HCT116 (cell line): ENCODE measurements around the gene SLC6A13. TPM values are rescaled to one million over a fixed set of nuclear protein-coding genes. Genes with fewer than 3 reads are reported as not detected.

Source experiments
- ATAC-seq: fragments of 200-7000 bp; cut with Tn5 transposase; 2 replicates; pipeline ENCODE4 v1.9.1; 2020; ENCODE audit warnings: mild to moderate bottlenecking, moderate library complexity
- BruUV-seq: library from RNA; stranded (reverse); fragments of 400-500 nt; replicated peaks from 2 replicates; lab custom pipeline; 2021; lab: Mats Ljungman, UMichigan
- CTCF ChIA-PET: fragments of 300-600 bp; sonication (Branson Sonifier 250); formaldehyde crosslinking; loops from one replicate; lab custom pipeline; 2021; ENCODE audit warnings: antibody characterized with exemption; lab: Charles Lee
- POLR2A ChIA-PET: fragments of 300-600, 350-600 bp; sonication (Branson Sonifier 250); formaldehyde crosslinking; loops from one replicate; lab custom pipeline; 2021; ENCODE audit warnings: antibody characterized with exemption; lab: Charles Lee
- RAD21 ChIA-PET, 2 experiments: fragments of 300-600 bp; sonication (Branson Sonifier 250); formaldehyde crosslinking; loops; one replicate each; lab custom pipeline; 2023; ENCODE audit warnings: low total read pairs in 2 of 2; ENCODE audit not compliant: uncharacterized antibody in 2 of 2, unreplicated experiment in 2 of 2, low non-redundant PET in 1 of 2; lab: Charles Lee
- DNase-seq: peaks from one replicate; pipeline ENCODE4 v3.0.0-alpha.2; 2010; ENCODE audit warnings: low read depth, low spot score
- H2AFZ ChIP-seq: fragments of 200-600 bp; shearing (Covaris generic), sonication (generic); 2 replicates; pipeline ENCODE4 v1.6.1; 2017; ENCODE audit warnings: low read depth, mixed run types, mixed read lengths, antibody characterized with exemption, low read length; ENCODE audit not compliant: poor library complexity, severe bottlenecking
- H3K27ac ChIP-seq: 2 replicates; pipeline ENCODE4 v1.5.1; 2012; ENCODE audit warnings: low read depth, low read length
- H3K27me3 ChIP-seq: fragments of 200-600 bp; sonication (generic); 2 replicates; pipeline ENCODE4 v1.6.1; 2016; ENCODE audit warnings: mixed run types, low read length, mixed read lengths; ENCODE audit not compliant: insufficient read depth
- H3K36me3 ChIP-seq, 2 experiments: fragments of 200-500 bp in 1 of 2; fragments of 200-600 bp in 1 of 2; sonication (Bioruptor generic) in 1 of 2; sonication (generic) in 1 of 2; 2 replicates each; pipeline versions ENCODE4 v1.5.1 to v1.6.1; 2014 to 2016; ENCODE audit warnings: low read length in 2 of 2, inconsistent platforms in 1 of 2, mixed read lengths in 1 of 2, mixed run types in 1 of 2; ENCODE audit not compliant: insufficient read depth in 2 of 2, control insufficient read depth in 1 of 2
- H3K4me1 ChIP-seq, 2 experiments: fragments of 200-600 bp in 1 of 2; sonication (generic) in 1 of 2; 2 replicates each; pipeline versions ENCODE4 v1.5.1 to v1.6.1; 2012 to 2017; ENCODE audit warnings: low read length in 2 of 2, inconsistent platforms in 1 of 2, mild to moderate bottlenecking in 1 of 2, mixed read lengths in 1 of 2, mixed run types in 1 of 2, moderate library complexity in 1 of 2; ENCODE audit not compliant: insufficient read depth in 2 of 2, control insufficient read depth in 1 of 2
- H3K4me2 ChIP-seq: fragments of 200-600 bp; sonication (generic); 2 replicates; pipeline ENCODE4 v1.6.1; 2017; ENCODE audit warnings: mixed run types, low read length, mixed read lengths
- H3K4me3 ChIP-seq, 2 experiments: fragments of 200-600 bp in 1 of 2; sonication (generic) in 1 of 2; replicated peaks in 1 of 2; 2 replicates each; pipeline ENCODE4 v1.5.1; 2011 to 2016; ENCODE audit warnings: low read length in 2 of 2, control low read depth in 1 of 2, low read depth in 1 of 2, mild to moderate bottlenecking in 1 of 2, mixed read lengths in 1 of 2, mixed run types in 1 of 2
- H3K79me2 ChIP-seq: fragments of 200-600 bp; sonication (generic); 2 replicates; pipeline ENCODE4 v1.6.1; 2017; ENCODE audit warnings: mild to moderate bottlenecking, mixed run types, low read length, moderate library complexity, mixed read lengths; ENCODE audit not compliant: insufficient read depth
- H3K9ac ChIP-seq: fragments of 200-600 bp; sonication (generic); 2 replicates; pipeline ENCODE4 v1.6.1; 2016; ENCODE audit warnings: low read length, mixed read lengths
- H3K9me2 ChIP-seq: fragments of 200-600 bp; sonication (generic), shearing (Covaris generic); 2 replicates; pipeline ENCODE4 v1.6.1; 2017; ENCODE audit warnings: mixed run types, mild to moderate bottlenecking, moderate library complexity; ENCODE audit not compliant: insufficient read depth
- H3K9me3 ChIP-seq, 2 experiments: fragments of 200-500 bp in 1 of 2; fragments of 200-600 bp in 1 of 2; sonication (Bioruptor generic) in 1 of 2; sonication (generic) in 1 of 2; 2 replicates each; pipeline ENCODE4 v1.6.1; 2014 to 2017; ENCODE audit warnings: low read length in 2 of 2, mixed read lengths in 2 of 2, inconsistent platforms in 1 of 2, low read depth in 1 of 2, mild to moderate bottlenecking in 1 of 2, mixed run types in 1 of 2, moderate library complexity in 1 of 2; ENCODE audit not compliant: control insufficient read depth in 1 of 2, insufficient read depth in 1 of 2
- H4K20me1 ChIP-seq: fragments of 200-600 bp; sonication (generic), shearing (Covaris generic); 2 replicates; pipeline ENCODE4 v1.6.1; 2017; ENCODE audit warnings: mixed run types, mild to moderate bottlenecking, moderate library complexity; ENCODE audit not compliant: insufficient read depth
- ELF1 ChIP-seq: IDR thresholded peaks from 2 replicates; pipeline ENCODE4 v1.6.1; 2012; ENCODE audit warnings: low read depth, borderline replicate concordance
- EZH2 ChIP-seq: fragments of 200-600 bp; sonication (generic); IDR thresholded peaks from 2 replicates; pipeline ENCODE4 v1.6.1; 2017; ENCODE audit warnings: antibody characterized with exemption, mixed run types
- POLR2A ChIP-seq: IDR thresholded peaks from 2 replicates; pipeline ENCODE4 v1.7.0; 2011; ENCODE audit warnings: borderline replicate concordance; ENCODE audit not compliant: insufficient read depth, insufficient read length; ENCODE audit errors: extremely low read depth
- SIN3A ChIP-seq: IDR thresholded peaks from 2 replicates; pipeline ENCODE4 v1.6.1; 2012; ENCODE audit warnings: low read depth
- ZBTB33 ChIP-seq: IDR thresholded peaks from 2 replicates; pipeline ENCODE4 v1.6.1; 2011; ENCODE audit warnings: mild to moderate bottlenecking, low read length, moderate library complexity; ENCODE audit not compliant: insufficient replicate concordance; ENCODE audit errors: extremely low read depth
- intact Hi-C: fragments of 100-400 bp; cut with micrococcal nuclease; formaldehyde crosslinking; loops from 2 replicates; pipeline ENCODE4 v1.10.0; 2022
- total RNA-seq: library from RNA; stranded (reverse); gene quantifications from one replicate; pipeline ENCODE4 v1.2.1, GENCODE V29; 2021; ENCODE audit not compliant: unreplicated experiment
- TF ChIP-seq, protein P1 (sequence below): IDR thresholded peaks from 2 replicates; pipeline ENCODE4 v1.6.1; 2012; ENCODE audit warnings: low read depth

The SLC6A13 gene
- total RNA-seq, 1 experiment from 2014 or later, result 0.39 TPM

DNA sequence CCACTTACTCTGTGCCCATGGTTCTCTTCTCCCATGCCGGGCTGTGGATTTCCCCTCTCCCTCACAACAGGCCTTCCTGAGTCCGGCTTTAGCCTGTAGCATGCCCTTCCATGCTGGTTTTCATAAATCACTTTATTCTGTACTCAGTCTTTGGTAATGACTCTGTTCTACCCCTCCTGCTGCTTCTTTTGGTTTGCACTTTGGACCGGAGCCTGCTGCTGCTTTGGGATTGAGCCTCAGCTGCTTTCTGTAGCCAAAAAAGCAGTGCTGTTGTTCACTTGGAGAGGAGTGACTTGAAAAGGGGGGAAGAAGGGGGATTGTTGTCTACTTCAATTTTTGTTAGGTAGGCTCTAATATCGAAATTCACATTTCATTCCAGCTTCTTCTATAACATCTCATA lies 8.5 kb upstream of the SLC6A13 start (continued):
- TF ChIP-seq, protein P1, sequence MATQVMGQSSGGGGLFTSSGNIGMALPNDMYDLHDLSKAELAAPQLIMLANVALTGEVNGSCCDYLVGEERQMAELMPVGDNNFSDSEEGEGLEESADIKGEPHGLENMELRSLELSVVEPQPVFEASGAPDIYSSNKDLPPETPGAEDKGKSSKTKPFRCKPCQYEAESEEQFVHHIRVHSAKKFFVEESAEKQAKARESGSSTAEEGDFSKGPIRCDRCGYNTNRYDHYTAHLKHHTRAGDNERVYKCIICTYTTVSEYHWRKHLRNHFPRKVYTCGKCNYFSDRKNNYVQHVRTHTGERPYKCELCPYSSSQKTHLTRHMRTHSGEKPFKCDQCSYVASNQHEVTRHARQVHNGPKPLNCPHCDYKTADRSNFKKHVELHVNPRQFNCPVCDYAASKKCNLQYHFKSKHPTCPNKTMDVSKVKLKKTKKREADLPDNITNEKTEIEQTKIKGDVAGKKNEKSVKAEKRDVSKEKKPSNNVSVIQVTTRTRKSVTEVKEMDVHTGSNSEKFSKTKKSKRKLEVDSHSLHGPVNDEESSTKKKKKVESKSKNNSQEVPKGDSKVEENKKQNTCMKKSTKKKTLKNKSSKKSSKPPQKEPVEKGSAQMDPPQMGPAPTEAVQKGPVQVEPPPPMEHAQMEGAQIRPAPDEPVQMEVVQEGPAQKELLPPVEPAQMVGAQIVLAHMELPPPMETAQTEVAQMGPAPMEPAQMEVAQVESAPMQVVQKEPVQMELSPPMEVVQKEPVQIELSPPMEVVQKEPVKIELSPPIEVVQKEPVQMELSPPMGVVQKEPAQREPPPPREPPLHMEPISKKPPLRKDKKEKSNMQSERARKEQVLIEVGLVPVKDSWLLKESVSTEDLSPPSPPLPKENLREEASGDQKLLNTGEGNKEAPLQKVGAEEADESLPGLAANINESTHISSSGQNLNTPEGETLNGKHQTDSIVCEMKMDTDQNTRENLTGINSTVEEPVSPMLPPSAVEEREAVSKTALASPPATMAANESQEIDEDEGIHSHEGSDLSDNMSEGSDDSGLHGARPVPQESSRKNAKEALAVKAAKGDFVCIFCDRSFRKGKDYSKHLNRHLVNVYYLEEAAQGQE, result no peak
- no peak for TF ChIP-seq ZBTB33
- TF ChIP-seq POLR2A, result no peak
- no peak for TF ChIP-seq SIN3A

- DNase-seq (no peak), ATAC-seq (no peak)
- no peaks in the 10 kb centered on the region for H4K20me1 ChIP-seq
Measured at GRCh38 chr12:269191-269590, 6.6 kb upstream of the SLC6A13 start.

More at GRCh38 chr12:269191-269590, 6.6 kb upstream of the SLC6A13 start:
- Histone ChIP-seq H3K27me3 (peaks cover 4% of the 10 kb centered on the region; the same call in 1 of the 2 replicates), H3K79me2 (no peaks in the 10 kb centered on the region), H3K9me3 (no peaks in the 10 kb centered on the region), H3K4me3 (no peak overlapping the region), H3K4me1 (no peaks in the 10 kb centered on the region), H3K9me2 (no peaks in the 10 kb centered on the region), H3K4me2 (no peak overlapping the region), H3K9ac (no peak overlapping the region), H3K36me3 (no peaks in the 10 kb centered on the region), H2AFZ (no peak overlapping the region), H3K27ac (no peak overlapping the region)
- RAD21 ChIA-PET, result no interaction called here
- intact Hi-C loops, result no loop called here
- BruUV-seq, result no TSS peak
- CTCF ChIA-PET, result no interaction called here
- TF ChIP-seq EZH2 (no peak), ELF1 (no peak)
- POLR2A ChIA-PET, result no interaction called here
